OCI-LY1 (cell line): Measurements from ENCODE around the gene COQ5.

Source experiments
- H2AFZ ChIP-seq: fragments of 200-600 bp; sonication (generic), shearing (Covaris generic); 2 replicates; pipeline ENCODE4 v1.6.0; 2014; ENCODE audit warnings: antibody characterized with exemption, mild to moderate bottlenecking, low read length
- H3F3A ChIP-seq: fragments of 200-600 bp; sonication (generic), shearing (Covaris generic); 2 replicates; pipeline ENCODE4 v1.6.0; 2014; ENCODE audit warnings: mild to moderate bottlenecking, antibody characterized with exemption, low read length, moderate library complexity; ENCODE audit not compliant: insufficient read depth
- H3K27ac ChIP-seq: fragments of 200-600 bp; sonication (generic); 2 replicates; pipeline ENCODE4 v1.5.1; 2014; ENCODE audit warnings: low read length, mixed run types, mild to moderate bottlenecking, low read depth; ENCODE audit not compliant: poor library complexity, severe bottlenecking
- H3K27me3 ChIP-seq: fragments of 200-600 bp; sonication (generic); 2 replicates; pipeline ENCODE4 v1.6.0; 2014; ENCODE audit warnings: antibody characterized with exemption, mild to moderate bottlenecking, low read length, moderate library complexity; ENCODE audit not compliant: insufficient read depth
- H3K36me3 ChIP-seq: fragments of 200-600 bp; sonication (generic); 2 replicates; pipeline ENCODE4 v1.6.1; 2014; ENCODE audit warnings: mild to moderate bottlenecking, antibody characterized with exemption, low read length, moderate library complexity, mixed read lengths; ENCODE audit not compliant: insufficient read depth
- H3K4me1 ChIP-seq: fragments of 200-600 bp; sonication (generic); 2 replicates; pipeline ENCODE4 v1.5.1; 2014; ENCODE audit warnings: mild to moderate bottlenecking, low read length, moderate library complexity; ENCODE audit not compliant: insufficient read depth, severe bottlenecking
- H3K4me2 ChIP-seq: fragments of 200-600 bp; sonication (generic), shearing (Covaris generic); 2 replicates; pipeline ENCODE4 v1.6.1; 2014; ENCODE audit warnings: low read length
- H3K4me3 ChIP-seq: fragments of 200-600 bp; sonication (generic); 2 replicates; pipeline ENCODE4 v1.5.1; 2014; ENCODE audit warnings: low read length, low read depth, mild to moderate bottlenecking, mixed read lengths; ENCODE audit not compliant: poor library complexity, severe bottlenecking
- H3K79me2 ChIP-seq: fragments of 200-600 bp; shearing (Covaris generic); 2 replicates; pipeline ENCODE4 v1.6.1; 2016; ENCODE audit warnings: mixed run types, low read length, mixed read lengths; ENCODE audit not compliant: insufficient read depth
- H3K9ac ChIP-seq: fragments of 200-600 bp; sonication (generic), shearing (Covaris generic); 2 replicates; pipeline ENCODE4 v1.6.1; 2014; ENCODE audit warnings: mild to moderate bottlenecking, low read length, mixed read lengths
- H3K9me2 ChIP-seq: fragments of 200-600 bp; sonication (generic), shearing (Covaris generic); 2 replicates; pipeline ENCODE4 v1.6.1; 2014; ENCODE audit warnings: low read depth, mild to moderate bottlenecking, low read length, mixed read lengths
- H3K9me3 ChIP-seq: fragments of 200-600 bp; shearing (Covaris generic); 2 replicates; pipeline ENCODE4 v1.6.1; 2014; ENCODE audit warnings: low read length, mixed read lengths
- H4K20me1 ChIP-seq: fragments of 200-600 bp; sonication (generic), shearing (Covaris generic); 2 replicates; pipeline ENCODE4 v1.6.0; 2016; ENCODE audit warnings: mild to moderate bottlenecking, low read length; ENCODE audit not compliant: insufficient read depth
- CTCF ChIP-seq: fragments of 200-600 bp; sonication (generic), shearing (Covaris generic); IDR thresholded peaks from 2 replicates; pipeline ENCODE4 v1.5.1; 2017; ENCODE audit warnings: mild to moderate bottlenecking, antibody characterized with exemption, low read length, moderate library complexity, mixed read lengths
- EZH2 ChIP-seq: fragments of 200-600 bp; sonication (generic), shearing (Covaris generic); IDR thresholded peaks from 2 replicates; pipeline ENCODE4 v1.8.0; 2017; ENCODE audit warnings: borderline replicate concordance, mixed run types, mild to moderate bottlenecking, antibody characterized with exemption, low read length, moderate library complexity, mixed read lengths

COQ5 gene

DNA sequence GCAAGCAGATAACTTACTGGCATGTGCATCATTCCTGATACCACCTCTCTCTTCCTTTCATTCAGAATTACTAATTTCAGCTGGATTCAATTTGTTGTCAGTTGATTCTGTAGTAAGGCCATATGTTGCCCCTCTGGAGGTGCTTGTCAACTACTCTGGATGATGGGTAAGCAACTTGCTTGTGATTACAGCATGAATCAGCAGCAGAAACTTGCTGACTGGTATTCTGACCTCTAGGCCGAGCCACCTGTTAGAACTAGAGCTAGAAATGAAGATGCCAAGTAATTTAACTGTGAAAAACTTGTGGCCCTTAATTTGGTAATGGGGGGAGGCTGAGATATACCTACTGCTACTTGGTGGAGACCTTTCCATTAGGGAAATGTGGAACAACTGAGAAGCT, 10.3 kb upstream of the COQ5 start:
- H3K27ac ChIP-seq, result peak overlapping the region; percentile 75
- peak overlapping the region; percentile 88; the same call in 1 of the 2 replicates for H3K9ac ChIP-seq
- peak overlapping the region; percentile 90 for H3K4me3 ChIP-seq
- no peak overlapping the region for H2AFZ ChIP-seq
- peak overlapping the region; percentile 96 for H3K4me2 ChIP-seq
- H3K9me3 ChIP-seq, result no peaks in the 10 kb centered on the region
- no peaks in the 10 kb centered on the region for H3K27me3 ChIP-seq
- H3K36me3 ChIP-seq, result peaks cover 68% of the 10 kb centered on the region
- no peaks in the 10 kb centered on the region for H4K20me1 ChIP-seq
- TF ChIP-seq CTCF (no peak), EZH2 (no peak)
- no peaks in the 10 kb centered on the region for H3K9me2 ChIP-seq
- no peaks in the 10 kb centered on the region for H3F3A ChIP-seq
- peaks cover 91% of the 10 kb centered on the region for H3K79me2 ChIP-seq
- peaks cover 40% of the 10 kb centered on the region for H3K4me1 ChIP-seq

- TF ChIP-seq CTCF (no peak), EZH2 (no peak)
- Histone ChIP-seq H2AFZ (no peak overlapping the region), H3K9ac (peak overlapping the region; percentile 88), H3K9me3 (no peaks in the 10 kb centered on the region), H3F3A (no peaks in the 10 kb centered on the region), H4K20me1 (no peaks in the 10 kb centered on the region), H3K4me1 (peaks cover 43% of the 10 kb centered on the region), H3K79me2 (peaks cover 85% of the 10 kb centered on the region), H3K27ac (peak overlapping the region; percentile 75), H3K27me3 (no peaks in the 10 kb centered on the region), H3K9me2 (no peaks in the 10 kb centered on the region), H3K4me2 (peak overlapping the region; percentile 96), H3K36me3 (peaks cover 60% of the 10 kb centered on the region), H3K4me3 (peak overlapping the region; percentile 90)
These were observed 9.6 kb upstream of the COQ5 start for GRCh38 chr12:120538281-120539156.

DNA sequence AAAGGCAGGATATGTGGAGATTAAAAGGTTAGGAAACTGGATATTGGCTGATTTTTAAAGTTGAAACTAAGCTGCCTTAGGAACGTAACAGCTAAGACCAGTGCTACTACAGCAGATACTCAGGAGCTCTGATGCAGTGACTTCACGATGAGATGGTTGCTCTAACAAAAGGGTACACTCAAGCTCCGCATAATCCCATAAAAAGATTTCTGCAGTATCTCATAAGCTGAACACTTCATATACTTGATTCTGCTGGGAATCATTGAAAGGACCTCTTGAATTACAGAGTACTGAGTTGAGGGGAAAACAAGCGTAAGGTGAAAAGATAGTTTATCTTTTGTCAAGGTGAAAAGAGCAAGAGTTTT, 8.9 kb upstream of the COQ5 start:
- TF ChIP-seq EZH2 (no peak), CTCF (no peak)
- Histone ChIP-seq H3K79me2 (peaks cover 78% of the 10 kb centered on the region), H3K4me2 (peak overlapping the region; percentile 96), H3K36me3 (peaks cover 55% of the 10 kb centered on the region), H4K20me1 (no peaks in the 10 kb centered on the region), H3K4me1 (peaks cover 47% of the 10 kb centered on the region), H3K27ac (peak overlapping the region; percentile 75), H3F3A (0 out of 2 replicates have a peak, but pooled peaks cover 6% of the 10 kb centered on the region), H3K4me3 (peak overlapping the region; percentile 90), H3K9me2 (no peaks in the 10 kb centered on the region), H3K9me3 (no peaks in the 10 kb centered on the region), H3K27me3 (no peaks in the 10 kb centered on the region), H2AFZ (no peak overlapping the region), H3K9ac (peak overlapping the region; percentile 88)
